Measurements from ENCODE around the gene TRMT11. TPM values are rescaled to one million over a fixed set of nuclear protein-coding genes. Genes with fewer than 3 reads are reported as not detected.

Gene TRMT11
- total and polyA plus RNA-seq, 10 of the 15 experiments (the other 5 are each of a cell fraction or from before 2014, with no cell fraction given), result 34.0 to 81.1 (median 43.7) TPM

GRCh38 chr6:126040826-126041225 lies 54.5 kb downstream of the TRMT11 start (continued):
- TF ChIP-seq TAF1 (IDR thresholded peaks at IDR 0.05; ENCODE audit: borderline replicate concordance, low read depth, low read length), result no peak
- TF ChIP-seq ASH2L (IDR thresholded peaks at IDR 0.05; ENCODE audit: borderline replicate concordance, low read depth), result no peak
- TF ChIP-seq SIX5 (IDR thresholded peaks at IDR 0.05; ENCODE audit: low read depth, low read length, severe bottlenecking), result no peak
- TF ChIP-seq ZNF687 (IDR thresholded peaks at IDR 0.05), result no peak
- TF ChIP-seq USF1 (IDR thresholded peaks at IDR 0.05; ENCODE audit: borderline replicate concordance, extremely low read length, insufficient read depth, low read depth, low read length), result no peak
- TF ChIP-seq KLF5 (IDR thresholded peaks at IDR 0.05; ENCODE audit: partially characterized antibody), result no peak
- no peak for TF ChIP-seq WRNIP1 (IDR thresholded peaks at IDR 0.05; ENCODE audit: borderline replicate concordance, low read depth, low read length)
- TF ChIP-seq ELK1 (IDR thresholded peaks at IDR 0.05; ENCODE audit: low read depth, low read length), result no peak
- no peak for TF ChIP-seq PAX8 (IDR thresholded peaks at IDR 0.05)
- no peak for TF ChIP-seq ATF7 (IDR thresholded peaks at IDR 0.05; ENCODE audit: low read depth)
- no peak for TF ChIP-seq ZBTB40 (IDR thresholded peaks at IDR 0.05; ENCODE audit: borderline replicate concordance)
